Panc1 (cell line): ENCODE measurements around the gene SLC6A17. TPM values are rescaled to one million over a fixed set of nuclear protein-coding genes. Genes with fewer than 3 reads are reported as not detected.

Experiments used
- ATAC-seq: fragments of 200-7000 bp; cut with Tn5 transposase; 2 replicates; pipeline ENCODE4 v1.9.1; 2020; ENCODE audit warnings: mild to moderate bottlenecking, moderate library complexity
- BruUV-seq: library from RNA; stranded (reverse); fragments of 400-500 nt; replicated peaks from 2 replicates; lab custom pipeline; 2021; lab: Mats Ljungman, UMichigan
- CTCF ChIA-PET: fragments of 300-600 bp; sonication (Branson Sonifier 250); formaldehyde crosslinking; loops from one replicate; lab custom pipeline; 2022; ENCODE audit warnings: antibody characterized with exemption; lab: Charles Lee
- POLR2A ChIA-PET: fragments of 300-600 bp; sonication (Branson Sonifier 250); formaldehyde crosslinking; loops from one replicate; lab custom pipeline; 2022; ENCODE audit warnings: antibody characterized with exemption; lab: Charles Lee
- DNase-seq: peaks from one replicate; pipeline ENCODE4 v3.0.0-alpha.2; 2010; ENCODE audit warnings: low read depth, low spot score
- H3K27ac ChIP-seq: 2 replicates; pipeline ENCODE4 v1.5.1; 2011; ENCODE audit warnings: mild to moderate bottlenecking, low read length, inconsistent platforms
- H3K27me3 ChIP-seq: fragments of 200-500 bp; sonication (Bioruptor generic); 2 replicates; pipeline ENCODE4 v1.6.0; 2014; ENCODE audit warnings: low read length, inconsistent platforms; ENCODE audit not compliant: control insufficient read depth, insufficient read depth
- H3K36me3 ChIP-seq: fragments of 200-500 bp; sonication (Bioruptor generic); 2 replicates; pipeline ENCODE4 v1.5.1; 2014; ENCODE audit warnings: inconsistent platforms, mild to moderate bottlenecking, low read length, moderate library complexity; ENCODE audit not compliant: control insufficient read depth, insufficient read depth
- H3K4me1 ChIP-seq: 2 replicates; pipeline ENCODE4 v1.5.1; 2011; ENCODE audit warnings: inconsistent platforms, mild to moderate bottlenecking, low read length, moderate library complexity; ENCODE audit not compliant: control insufficient read depth, insufficient read depth
- H3K4me3 ChIP-seq, 2 experiments: 2 replicates each; pipeline ENCODE4 v1.5.1; 2011 to 2012; ENCODE audit warnings: low read depth in 2 of 2, low read length in 2 of 2, mild to moderate bottlenecking in 2 of 2, inconsistent platforms in 1 of 2, moderate library complexity in 1 of 2
- H3K9me3 ChIP-seq: fragments of 200-500 bp; sonication (Bioruptor generic); 2 replicates; pipeline ENCODE4 v1.5.1; 2014; ENCODE audit warnings: low read depth, mild to moderate bottlenecking, inconsistent platforms, low read length, moderate library complexity; ENCODE audit not compliant: control insufficient read depth, insufficient read depth
- POLR2AphosphoS5 ChIP-seq: IDR thresholded peaks from 2 replicates; pipeline ENCODE4 v1.6.1; 2012; ENCODE audit warnings: mild to moderate bottlenecking, low read depth, low read length, moderate library complexity
- SIN3A ChIP-seq: IDR thresholded peaks from 2 replicates; pipeline ENCODE4 v1.6.1; 2012; ENCODE audit warnings: low read depth, mild to moderate bottlenecking, low read length, moderate library complexity, borderline replicate concordance; ENCODE audit not compliant: insufficient read depth
- TCF7L2 ChIP-seq: IDR thresholded peaks from 2 replicates; pipeline ENCODE4 v1.6.1; 2011; ENCODE audit warnings: mild to moderate bottlenecking, low read depth, low read length, inconsistent platforms
- in situ Hi-C: cut with HindIII; loops from 2 replicates; pipeline ENCODE4 v1.10.0; 2016; ENCODE audit warnings: low sequenced_read_pairs, low pct_unique_long_range_greater_than_20kb
- intact Hi-C: fragments of 100-400 bp; cut with micrococcal nuclease; formaldehyde crosslinking; loops from one replicate; pipeline ENCODE4 v1.10.0; 2022; ENCODE audit not compliant: unreplicated experiment
- total RNA-seq: library from RNA; stranded (reverse); gene quantifications from one replicate; pipeline ENCODE4 v1.2.1, GENCODE V29; 2021; ENCODE audit not compliant: unreplicated experiment
- TF ChIP-seq, protein P1 (sequence below): fragments of 450-650 bp; IDR thresholded peaks from 2 replicates; pipeline ENCODE4 v1.5.1; 2017; ENCODE audit warnings: mild to moderate bottlenecking
- TF ChIP-seq, protein P2 (sequence below), 2 experiments: IDR thresholded peaks; 2 replicates each; pipeline ENCODE4 v1.6.1; 2011 to 2012; ENCODE audit warnings: low read depth in 2 of 2, control low read depth in 1 of 2, low read length in 1 of 2, mild to moderate bottlenecking in 1 of 2, moderate library complexity in 1 of 2; ENCODE audit not compliant: insufficient read depth in 1 of 2

SLC6A17 gene
- total RNA-seq, 1 experiment from 2014 or later: 5.7 TPM

DNA sequence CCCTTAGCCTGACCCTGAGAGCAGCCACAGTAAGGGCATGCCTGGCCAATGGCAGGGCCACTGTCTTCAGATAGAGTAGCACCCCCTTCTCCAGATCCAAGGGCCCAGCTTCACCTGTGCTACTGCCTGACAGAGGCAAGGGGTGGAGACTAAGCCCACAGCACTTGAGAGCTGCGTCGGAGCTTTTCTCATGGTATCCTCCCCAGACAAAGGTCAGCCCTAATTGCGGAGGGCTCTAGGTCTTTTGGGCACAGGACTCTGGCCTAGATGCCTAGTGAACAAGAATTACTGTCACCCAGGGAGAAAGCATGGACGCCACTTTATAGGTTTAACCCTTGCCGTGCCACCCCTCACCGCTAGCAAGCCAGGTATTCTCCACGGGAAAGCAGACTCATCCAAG is 74.9 kb downstream of the SLC6A17 start:
- intact Hi-C loops (no loop called here), in situ Hi-C loops (no loop called here)
- H3K27me3 ChIP-seq: no peaks in the 10 kb centered on the region
- TF ChIP-seq POLR2AphosphoS5 (no peak), TCF7L2 (no peak), SIN3A (no peak)
- TF ChIP-seq, protein P1, sequence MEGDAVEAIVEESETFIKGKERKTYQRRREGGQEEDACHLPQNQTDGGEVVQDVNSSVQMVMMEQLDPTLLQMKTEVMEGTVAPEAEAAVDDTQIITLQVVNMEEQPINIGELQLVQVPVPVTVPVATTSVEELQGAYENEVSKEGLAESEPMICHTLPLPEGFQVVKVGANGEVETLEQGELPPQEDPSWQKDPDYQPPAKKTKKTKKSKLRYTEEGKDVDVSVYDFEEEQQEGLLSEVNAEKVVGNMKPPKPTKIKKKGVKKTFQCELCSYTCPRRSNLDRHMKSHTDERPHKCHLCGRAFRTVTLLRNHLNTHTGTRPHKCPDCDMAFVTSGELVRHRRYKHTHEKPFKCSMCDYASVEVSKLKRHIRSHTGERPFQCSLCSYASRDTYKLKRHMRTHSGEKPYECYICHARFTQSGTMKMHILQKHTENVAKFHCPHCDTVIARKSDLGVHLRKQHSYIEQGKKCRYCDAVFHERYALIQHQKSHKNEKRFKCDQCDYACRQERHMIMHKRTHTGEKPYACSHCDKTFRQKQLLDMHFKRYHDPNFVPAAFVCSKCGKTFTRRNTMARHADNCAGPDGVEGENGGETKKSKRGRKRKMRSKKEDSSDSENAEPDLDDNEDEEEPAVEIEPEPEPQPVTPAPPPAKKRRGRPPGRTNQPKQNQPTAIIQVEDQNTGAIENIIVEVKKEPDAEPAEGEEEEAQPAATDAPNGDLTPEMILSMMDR: no peak
- TF ChIP-seq, protein P2, sequence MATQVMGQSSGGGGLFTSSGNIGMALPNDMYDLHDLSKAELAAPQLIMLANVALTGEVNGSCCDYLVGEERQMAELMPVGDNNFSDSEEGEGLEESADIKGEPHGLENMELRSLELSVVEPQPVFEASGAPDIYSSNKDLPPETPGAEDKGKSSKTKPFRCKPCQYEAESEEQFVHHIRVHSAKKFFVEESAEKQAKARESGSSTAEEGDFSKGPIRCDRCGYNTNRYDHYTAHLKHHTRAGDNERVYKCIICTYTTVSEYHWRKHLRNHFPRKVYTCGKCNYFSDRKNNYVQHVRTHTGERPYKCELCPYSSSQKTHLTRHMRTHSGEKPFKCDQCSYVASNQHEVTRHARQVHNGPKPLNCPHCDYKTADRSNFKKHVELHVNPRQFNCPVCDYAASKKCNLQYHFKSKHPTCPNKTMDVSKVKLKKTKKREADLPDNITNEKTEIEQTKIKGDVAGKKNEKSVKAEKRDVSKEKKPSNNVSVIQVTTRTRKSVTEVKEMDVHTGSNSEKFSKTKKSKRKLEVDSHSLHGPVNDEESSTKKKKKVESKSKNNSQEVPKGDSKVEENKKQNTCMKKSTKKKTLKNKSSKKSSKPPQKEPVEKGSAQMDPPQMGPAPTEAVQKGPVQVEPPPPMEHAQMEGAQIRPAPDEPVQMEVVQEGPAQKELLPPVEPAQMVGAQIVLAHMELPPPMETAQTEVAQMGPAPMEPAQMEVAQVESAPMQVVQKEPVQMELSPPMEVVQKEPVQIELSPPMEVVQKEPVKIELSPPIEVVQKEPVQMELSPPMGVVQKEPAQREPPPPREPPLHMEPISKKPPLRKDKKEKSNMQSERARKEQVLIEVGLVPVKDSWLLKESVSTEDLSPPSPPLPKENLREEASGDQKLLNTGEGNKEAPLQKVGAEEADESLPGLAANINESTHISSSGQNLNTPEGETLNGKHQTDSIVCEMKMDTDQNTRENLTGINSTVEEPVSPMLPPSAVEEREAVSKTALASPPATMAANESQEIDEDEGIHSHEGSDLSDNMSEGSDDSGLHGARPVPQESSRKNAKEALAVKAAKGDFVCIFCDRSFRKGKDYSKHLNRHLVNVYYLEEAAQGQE (IDR thresholded peaks at IDR 0.05; ENCODE audit: insufficient read depth in 1 of 2, low read depth in 2 of 2, low read length in 1 of 2): no peak
- ChIA-PET CTCF (no interaction called here), POLR2A (no interaction called here)
- no peak overlapping the region for H3K27ac ChIP-seq
- no peak for DNase-seq
- no peaks in the 10 kb centered on the region for H3K9me3 ChIP-seq
- H3K4me1 ChIP-seq: peaks cover 10% of the 10 kb centered on the region
- no TSS peak for BruUV-seq
- H3K36me3 ChIP-seq: no peaks in the 10 kb centered on the region
- 0 out of 2 replicates have a peak, but pooled peaks have one; percentile 12 for ATAC-seq
- H3K4me3 ChIP-seq: no peak overlapping the region

DNA sequence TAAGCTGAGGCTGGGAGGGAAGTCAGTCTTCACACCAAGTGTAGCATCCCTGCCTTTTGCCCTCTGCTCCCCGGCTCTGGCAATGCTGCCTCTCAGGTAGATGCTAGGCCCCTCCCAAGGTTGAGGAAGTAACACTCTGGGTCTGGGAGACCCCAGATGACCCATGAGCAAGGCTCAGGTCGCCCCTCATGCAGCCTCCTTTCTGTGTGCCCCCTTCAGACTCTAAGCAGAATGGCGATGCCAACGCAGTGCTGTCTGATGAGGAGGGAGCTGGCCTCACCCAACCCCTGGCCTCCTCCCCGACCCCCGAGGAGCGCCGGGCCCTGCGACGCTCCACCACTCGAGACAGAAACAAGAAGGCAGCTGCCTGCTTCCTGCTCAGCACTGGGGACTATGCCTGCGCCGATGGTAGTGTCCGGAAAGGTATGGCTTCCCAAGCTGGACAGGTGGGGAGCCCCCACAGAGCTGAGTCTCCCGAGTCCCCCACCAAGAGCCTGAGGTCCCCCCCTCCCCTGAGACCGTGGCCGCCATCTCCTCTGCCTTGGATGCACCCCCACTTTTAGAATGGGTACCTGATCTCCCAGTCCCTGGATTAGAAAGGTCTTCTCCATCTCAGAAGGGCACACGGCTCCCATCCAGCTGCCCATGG is 75.6 kb downstream of the SLC6A17 start:
- H3K9me3 ChIP-seq: no peaks in the 10 kb centered on the region
- TF ChIP-seq, protein P1: no peak
- TF ChIP-seq SIN3A (no peak), TCF7L2 (no peak), POLR2AphosphoS5 (no peak)
- TF ChIP-seq, protein P2 (IDR thresholded peaks at IDR 0.05; ENCODE audit: insufficient read depth in 1 of 2, low read depth in 2 of 2, low read length in 1 of 2): no peak
- intact Hi-C loops: no loop called here
- BruUV-seq: no TSS peak
- no peaks in the 10 kb centered on the region for H3K27me3 ChIP-seq
- in situ Hi-C loops: no loop called here
- ATAC-seq: no peak
- H3K27ac ChIP-seq: no peak overlapping the region
- no peak overlapping the region for H3K4me3 ChIP-seq
- H3K36me3 ChIP-seq: no peaks in the 10 kb centered on the region
- ChIA-PET CTCF (interaction anchor here (0.5 kb wide), 1 partner anchor 65 kb away, joined by 5 read pairs; no protein-coding TSS in a partner anchor), POLR2A (no interaction called here)
- DNase-seq: no peak
- peaks cover 10% of the 10 kb centered on the region for H3K4me1 ChIP-seq
